Esophagus muscularis mucosa (tissue), 4 donors: ENCODE data around the gene ACAN. TPM values are rescaled to one million over a fixed set of nuclear protein-coding genes. Genes with fewer than 3 reads are reported as not detected.

ENCODE experiments used
- DNase-seq: peaks from one replicate; pipeline ENCODE4 v3.0.0-alpha.2; 2017; ENCODE audit errors: extremely low spot score
- H3K27ac ChIP-seq, 4 donors: fragments of 200-600 bp; sonication (generic); replicated peaks in 1 of 4; 1 replicate in 3 of 4; 2 replicates in 1 of 4; pipeline ENCODE4 v1.5.1; 2016 to 2019; ENCODE audit warnings: mild to moderate bottlenecking in 1 of 4
- H3K27me3 ChIP-seq, 4 donors: fragments of 200-600 bp; sonication (generic); one replicate each; pipeline versions ENCODE4 v1.5.1 to v1.6.0; 2016 to 2019
- H3K36me3 ChIP-seq, 4 donors: fragments of 200-600 bp; sonication (generic); one replicate each; pipeline ENCODE4 v1.5.1; 2016 to 2019
- H3K4me1 ChIP-seq, 4 donors: fragments of 200-600 bp; sonication (generic); one replicate each; pipeline ENCODE4 v1.5.1; 2016 to 2019
- H3K4me3 ChIP-seq, 4 donors: fragments of 200-600 bp; sonication (generic); 1 replicate in 2 of 4; 2 replicates in 2 of 4; pipeline ENCODE4 v1.5.1; 2016 to 2019; ENCODE audit warnings: mild to moderate bottlenecking in 4 of 4, moderate library complexity in 1 of 4
- H3K9me3 ChIP-seq, 4 donors: fragments of 200-600 bp; sonication (generic); 1 replicate in 3 of 4; 2 replicates in 1 of 4; pipeline ENCODE4 v1.5.1; 2016 to 2019
- EP300 ChIP-seq: sonication (generic); formaldehyde crosslinking; IDR thresholded peaks from one replicate; pipeline ENCODE4 v1.6.1; 2017; ENCODE audit warnings: antibody characterized with exemption
- POLR2A ChIP-seq: fragments of 450-650 bp; IDR thresholded peaks from one replicate; pipeline ENCODE4 v1.6.1; 2017; ENCODE audit warnings: antibody characterized with exemption, moderate library complexity, mild to moderate bottlenecking, low read depth
- POLR2AphosphoS5 ChIP-seq, 2 donors: sonication (generic); formaldehyde crosslinking; IDR thresholded peaks; one replicate each; pipeline ENCODE4 v1.6.1; 2017; ENCODE audit warnings: antibody characterized with exemption in 2 of 2
- WGBS: methylation state at CpG from one replicate; pipeline ENCODE4 v1.1.5; 2018; 5-methylcytosine and 5-hydroxymethylcytosine counted together
- intact Hi-C: fragments of 100-400 bp; cut with DNase I; formaldehyde crosslinking; loops from one replicate; pipeline ENCODE4 v1.15.1; 2023
- total RNA-seq, 4 donors: library from RNA; depleted of rRNA; stranded (reverse); fragments of >200 nt; gene quantifications; one replicate each; pipeline versions ENCODE4 v1.1.0 to v1.2.1, GENCODE V29; 2016
- TF ChIP-seq, protein P1 (sequence below), 3 experiments: fragments of 200-600 bp in 2 of 3; fragments of 450-650 bp in 1 of 3; sonication (generic) in 2 of 3; IDR thresholded peaks; one replicate each; pipeline ENCODE4 v1.5.1; 2017 to 2019; ENCODE audit warnings: antibody characterized with exemption in 3 of 3, mild to moderate bottlenecking in 2 of 3, moderate library complexity in 1 of 3

The ACAN gene
- under 1 TPM in 3 of 4 donors, not detected in 1; under 0.01 to 0.11 (median 0.06) TPM for total RNA-seq

- intact Hi-C loops = no loop called here
- peaks cover 0 to 13% (median 10%) of the 10 kb centered on the region in 4 donors for H3K4me1 ChIP-seq
- H3K27me3 ChIP-seq = peaks cover 0 to 94% (median 25%) of the 10 kb centered on the region in 4 donors
- no peaks in the 10 kb centered on the region for H3K36me3 ChIP-seq
- peak within 1 kb of the TSS in 3 of 4 donors; percentile 8 to 22 (median 18) for H3K4me3 ChIP-seq
- 4% methylated on average over 5 of the region's 61 CpGs for WGBS
- H3K27ac ChIP-seq = no peak within 1 kb of the TSS
- H3K9me3 ChIP-seq = no peaks in the 10 kb centered on the region
- DNase-seq = no peak
- no peak for TF ChIP-seq EP300
- TF ChIP-seq POLR2AphosphoS5 (IDR thresholded peaks at IDR 0.05) = no peak
- TF ChIP-seq POLR2A = no peak
- TF ChIP-seq, protein P1, sequence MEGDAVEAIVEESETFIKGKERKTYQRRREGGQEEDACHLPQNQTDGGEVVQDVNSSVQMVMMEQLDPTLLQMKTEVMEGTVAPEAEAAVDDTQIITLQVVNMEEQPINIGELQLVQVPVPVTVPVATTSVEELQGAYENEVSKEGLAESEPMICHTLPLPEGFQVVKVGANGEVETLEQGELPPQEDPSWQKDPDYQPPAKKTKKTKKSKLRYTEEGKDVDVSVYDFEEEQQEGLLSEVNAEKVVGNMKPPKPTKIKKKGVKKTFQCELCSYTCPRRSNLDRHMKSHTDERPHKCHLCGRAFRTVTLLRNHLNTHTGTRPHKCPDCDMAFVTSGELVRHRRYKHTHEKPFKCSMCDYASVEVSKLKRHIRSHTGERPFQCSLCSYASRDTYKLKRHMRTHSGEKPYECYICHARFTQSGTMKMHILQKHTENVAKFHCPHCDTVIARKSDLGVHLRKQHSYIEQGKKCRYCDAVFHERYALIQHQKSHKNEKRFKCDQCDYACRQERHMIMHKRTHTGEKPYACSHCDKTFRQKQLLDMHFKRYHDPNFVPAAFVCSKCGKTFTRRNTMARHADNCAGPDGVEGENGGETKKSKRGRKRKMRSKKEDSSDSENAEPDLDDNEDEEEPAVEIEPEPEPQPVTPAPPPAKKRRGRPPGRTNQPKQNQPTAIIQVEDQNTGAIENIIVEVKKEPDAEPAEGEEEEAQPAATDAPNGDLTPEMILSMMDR (IDR thresholded peaks at IDR 0.05) = no peak
Observed at GRCh38 chr15:88803241-88803919, at the start of gene ACAN. TSS of gene ACAN (plus strand) at chr15:88803436. CDS start at chr15:88836207, 32,771 bp downstream.

DNA sequence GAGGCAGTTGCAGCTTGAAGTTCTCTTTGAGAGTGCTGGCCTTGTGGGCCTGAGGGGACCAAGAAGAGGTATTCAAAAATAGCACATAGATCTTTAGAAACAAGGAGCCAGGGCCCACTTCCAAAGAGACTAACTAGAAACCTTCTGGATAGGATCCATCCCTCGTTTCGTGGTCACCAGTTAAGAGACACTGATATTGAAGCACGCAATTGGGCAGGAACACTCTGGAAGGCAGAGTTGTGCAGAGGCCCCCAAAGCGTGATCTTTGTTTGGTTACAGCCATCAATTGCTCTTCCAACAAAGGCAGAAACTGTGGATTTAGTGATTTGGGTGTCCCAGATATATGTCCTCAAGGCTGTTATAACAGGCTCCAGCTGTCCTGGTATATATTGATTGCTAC is 46.7 kb upstream of the ACAN start:
- Histone ChIP-seq H3K36me3 (no peaks in the 10 kb centered on the region), H3K9me3 (peaks cover 0 to 8% (median 3%) of the 10 kb centered on the region in 4 donors), H3K4me3 (no peak overlapping the region), H3K27me3 (peaks cover 0 to 4% (median 0%) of the 10 kb centered on the region in 4 donors), H3K4me1 (no peaks in the 10 kb centered on the region), H3K27ac (no peak overlapping the region)
- intact Hi-C loops = no loop called here
- 80% methylated on average over 4 of the region's 4 CpGs for WGBS
- peak; percentile 74 for DNase-seq
- TF ChIP-seq, protein P1 (IDR thresholded peaks at IDR 0.05) = no peak
- TF ChIP-seq EP300 (no peak), POLR2A (no peak), POLR2AphosphoS5 (IDR thresholded peaks at IDR 0.05) (no peak)

DNA sequence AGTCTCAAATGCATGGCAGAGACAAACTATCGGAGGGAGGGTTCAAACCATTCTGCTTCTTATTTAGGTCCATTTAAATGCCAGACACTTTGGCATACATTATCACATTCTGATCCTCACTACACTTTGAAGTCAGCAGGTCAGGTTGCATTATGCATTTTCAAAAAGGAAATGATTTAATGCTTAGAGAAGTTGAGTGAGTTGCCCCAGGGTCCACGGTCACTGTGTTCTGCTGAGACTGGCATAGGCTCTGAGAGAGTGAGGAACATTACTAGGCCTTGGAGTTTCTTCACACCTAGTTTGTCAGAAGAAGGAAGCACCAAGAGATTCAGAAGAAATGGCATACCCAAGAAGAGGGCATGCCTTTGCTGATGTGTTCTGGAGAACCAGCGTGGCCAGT is 46.3 kb upstream of the ACAN start:
- WGBS = 81% methylated on average over 3 of the region's 3 CpGs
- H3K4me1 ChIP-seq = no peaks in the 10 kb centered on the region
- H3K36me3 ChIP-seq = no peaks in the 10 kb centered on the region
- H3K4me3 ChIP-seq = no peak overlapping the region
- peaks cover 0 to 4% (median 0%) of the 10 kb centered on the region in 4 donors for H3K27me3 ChIP-seq
- peak; percentile 74 for DNase-seq
- intact Hi-C loops = no loop called here
- H3K27ac ChIP-seq = no peak overlapping the region
- peaks cover 0 to 8% (median 3%) of the 10 kb centered on the region in 4 donors for H3K9me3 ChIP-seq
- TF ChIP-seq, protein P1 (IDR thresholded peaks at IDR 0.05) = no peak
- TF ChIP-seq EP300 = no peak
- no peak for TF ChIP-seq POLR2AphosphoS5 (IDR thresholded peaks at IDR 0.05)
- no peak for TF ChIP-seq POLR2A

- Histone ChIP-seq H3K27ac (no peak overlapping the region), H3K27me3 (peaks cover 0 to 4% (median 0%) of the 10 kb centered on the region in 4 donors), H3K4me3 (no peak overlapping the region), H3K36me3 (no peaks in the 10 kb centered on the region), H3K9me3 (peaks cover 0 to 8% (median 3%) of the 10 kb centered on the region in 4 donors), H3K4me1 (no peaks in the 10 kb centered on the region)
- TF ChIP-seq, protein P1 (IDR thresholded peaks at IDR 0.05) = no peak
- TF ChIP-seq EP300 (no peak), POLR2AphosphoS5 (IDR thresholded peaks at IDR 0.05) (no peak), POLR2A (no peak)
- DNase-seq = peak; percentile 86
- 60% methylated on average over 1 of the region's 1 CpG for WGBS
- intact Hi-C loops = no loop called here
Observed at GRCh38 chr15:88759872-88760271, 43.4 kb upstream of the ACAN start.
